Measurements from ENCODE around the gene MT1A. TPM values are rescaled to one million over a fixed set of nuclear protein-coding genes. Genes with fewer than 3 reads are reported as not detected.
A peak's percentile ranks its signal among the peaks of the same experiment; 100 is the strongest.

Gene MT1A
- polyA plus RNA-seq, 4 donors: 1.3 to 240 (median 21.3) TPM

DNA sequence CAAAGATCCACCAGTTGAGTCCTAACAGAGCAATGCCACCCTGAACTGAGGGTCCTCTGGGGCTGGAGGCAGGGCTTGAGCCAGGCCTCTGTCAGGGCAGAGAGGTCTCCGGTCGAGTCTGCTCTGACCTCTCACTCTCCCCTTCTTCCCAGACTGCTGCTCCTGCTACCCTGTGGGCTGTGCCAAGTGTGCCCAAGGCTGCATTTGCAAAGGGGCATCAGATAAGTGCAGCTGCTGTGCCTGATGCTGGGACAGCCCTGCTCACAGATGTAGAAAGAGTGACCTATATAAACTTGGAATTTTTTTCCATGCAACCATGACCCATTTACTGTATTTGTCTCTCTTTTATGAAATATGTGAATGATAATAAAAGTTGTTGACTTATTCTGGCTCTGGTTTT, 10.8 kb downstream of the MT1A start:
- H3K36me3 ChIP-seq (ENCODE audit: control insufficient read depth in 3 of 3, insufficient read depth in 2 of 3, low read depth in 1 of 3, low read length in 3 of 3): no peaks in the 10 kb centered on the region
- 84 to 95% (median 90%) methylated on average over 2 of the region's 2 CpGs for WGBS, 3 donors
- FAIRE-seq: no peak

DNA sequence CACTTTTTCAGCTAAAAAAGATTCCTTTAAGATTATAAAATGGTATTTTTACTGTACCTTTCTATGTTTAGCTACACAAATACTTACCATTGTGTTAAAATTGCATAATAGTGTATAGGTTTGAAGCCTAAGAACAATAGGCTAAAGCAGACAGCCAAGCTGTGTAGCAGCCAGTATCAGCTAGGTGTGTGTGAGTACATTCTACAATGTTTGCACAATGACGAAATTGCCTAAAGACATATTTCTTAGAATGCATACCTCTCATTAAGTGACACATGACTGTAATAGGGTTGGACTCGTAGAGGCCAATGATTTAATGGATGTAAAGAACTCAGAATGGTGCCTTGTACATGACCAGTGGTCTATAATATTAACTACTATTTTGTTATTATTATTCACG, 11.4 kb downstream of the MT1A start:
- H3K4me1 ChIP-seq (ENCODE audit: control insufficient read depth in 3 of 3, insufficient read depth in 2 of 3, low read depth in 1 of 3, low read length in 2 of 3): peaks cover 0 to 21% (median 0%) of the 10 kb centered on the region in 3 donors
- peak; percentile 32 to 76 for DNase-seq
- FAIRE-seq: no peak
- no peak overlapping the region for H3K4me3 ChIP-seq (ENCODE audit: low read depth in 1 of 3, low read length in 3 of 3)
- 52 to 63% (median 62%) methylated on average over 3 of the region's 3 CpGs for WGBS, 3 donors
- no peaks in the 10 kb centered on the region for H3K9me3 ChIP-seq (ENCODE audit: control insufficient read depth in 2 of 2, insufficient read depth in 1 of 2, low read depth in 1 of 2, low read length in 1 of 2)
- H3K36me3 ChIP-seq (ENCODE audit: control insufficient read depth in 3 of 3, insufficient read depth in 2 of 3, low read depth in 1 of 3, low read length in 3 of 3): no peaks in the 10 kb centered on the region
- H3K27ac ChIP-seq (ENCODE audit: low read depth in 1 of 3, low read length in 2 of 3): no peak overlapping the region
- peaks cover 0 to 6% (median 5%) of the 10 kb centered on the region in 3 donors for H3K27me3 ChIP-seq (ENCODE audit: control insufficient read depth in 3 of 3, insufficient read depth in 3 of 3, low read length in 3 of 3)

More for the DNA sequence above, 10.8 kb downstream of the MT1A start:
- DNase-seq: no peak
- peaks cover 0 to 11% (median 5%) of the 10 kb centered on the region in 3 donors for H3K27me3 ChIP-seq (ENCODE audit: control insufficient read depth in 3 of 3, insufficient read depth in 3 of 3, low read length in 3 of 3)
- no peaks in the 10 kb centered on the region for H3K9me3 ChIP-seq (ENCODE audit: control insufficient read depth in 2 of 2, insufficient read depth in 1 of 2, low read depth in 1 of 2, low read length in 1 of 2)
- H3K27ac ChIP-seq (ENCODE audit: low read depth in 1 of 3, low read length in 2 of 3): no peak overlapping the region
- H3K4me1 ChIP-seq (ENCODE audit: control insufficient read depth in 3 of 3, insufficient read depth in 2 of 3, low read depth in 1 of 3, low read length in 2 of 3): peaks cover 0 to 22% (median 0%) of the 10 kb centered on the region in 3 donors
- H3K4me3 ChIP-seq (ENCODE audit: low read depth in 1 of 3, low read length in 3 of 3): no peak overlapping the region

DNA sequence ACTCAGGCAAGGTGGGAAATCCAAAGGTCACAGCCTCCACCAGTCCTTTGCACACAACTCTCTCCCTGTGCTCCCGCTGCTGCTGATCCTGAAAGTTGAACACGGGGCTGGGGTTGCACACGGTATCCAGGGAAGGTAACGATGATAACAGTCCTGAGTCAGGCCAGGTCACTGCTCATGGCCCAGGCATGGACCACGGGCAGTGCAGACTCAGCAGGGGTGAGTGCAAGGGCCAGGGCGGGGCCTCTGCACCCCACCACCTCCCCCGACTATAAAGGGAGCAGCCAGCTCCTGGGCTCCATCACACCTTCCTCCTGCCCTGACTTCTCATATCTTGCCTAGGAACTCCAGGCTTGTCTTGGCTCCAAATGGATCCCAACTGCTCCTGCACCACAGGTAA, 13.1 kb downstream of the MT1A start, which contains the start of gene MT1B:
MT1B (plus strand) TSS at position 301 of the 400 bp plus-strand sequence; CDS start at position 369, 68 bp downstream.
- H3K27me3 ChIP-seq (ENCODE audit: control insufficient read depth in 3 of 3, insufficient read depth in 3 of 3, low read length in 3 of 3): peaks cover 0 to 5% (median 0%) of the 10 kb centered on the region in 3 donors
- FAIRE-seq: no peak

DNA sequence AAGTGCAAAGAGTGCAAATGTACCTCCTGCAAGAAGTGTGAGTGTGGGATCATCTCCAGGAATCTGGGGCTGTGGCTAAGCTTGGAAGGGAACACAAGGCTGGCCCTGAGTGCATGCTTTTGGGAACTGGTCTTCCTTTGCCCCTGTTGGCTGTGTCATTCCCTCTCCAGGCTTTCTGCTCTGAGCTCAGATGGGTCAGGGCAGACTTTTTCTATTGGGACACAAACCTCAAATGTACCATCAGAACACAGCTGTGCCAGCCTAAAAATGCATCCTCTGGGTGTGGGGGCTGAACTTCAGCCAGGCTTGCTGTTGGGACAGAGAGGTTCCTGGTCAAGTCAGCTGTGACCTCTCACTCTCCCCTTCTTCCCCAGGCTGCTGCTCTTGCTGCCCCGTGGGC, 14.1 kb downstream of the MT1A start:
- Histone ChIP-seq H3K27me3 (ENCODE audit: control insufficient read depth in 3 of 3, insufficient read depth in 3 of 3, low read length in 3 of 3) (peaks cover 0 to 5% (median 0%) of the 10 kb centered on the region in 3 donors), H3K27ac (ENCODE audit: low read depth in 1 of 3, low read length in 2 of 3) (no peak overlapping the region), H3K4me1 (ENCODE audit: control insufficient read depth in 3 of 3, insufficient read depth in 2 of 3, low read depth in 1 of 3, low read length in 2 of 3) (peaks cover 0 to 21% (median 0%) of the 10 kb centered on the region in 3 donors), H3K9me3 (ENCODE audit: control insufficient read depth in 2 of 2, insufficient read depth in 1 of 2, low read depth in 1 of 2, low read length in 1 of 2) (no peaks in the 10 kb centered on the region), H3K4me3 (ENCODE audit: low read depth in 1 of 3, low read length in 3 of 3) (no peak overlapping the region), H3K36me3 (ENCODE audit: control insufficient read depth in 3 of 3, insufficient read depth in 2 of 3, low read depth in 1 of 3, low read length in 3 of 3) (no peaks in the 10 kb centered on the region)
- WGBS, 3 donors: 44 to 73% (median 62%) methylated on average over 1 of the region's 1 CpG
- DNase-seq: no peak
- no peak for FAIRE-seq

More for the DNA sequence above, 13.1 kb downstream of the MT1A start, which contains the start of gene MT1B:
- Histone ChIP-seq H3K36me3 (ENCODE audit: control insufficient read depth in 3 of 3, insufficient read depth in 2 of 3, low read depth in 1 of 3, low read length in 3 of 3) (no peaks in the 10 kb centered on the region), H3K4me1 (ENCODE audit: control insufficient read depth in 3 of 3, insufficient read depth in 2 of 3, low read depth in 1 of 3, low read length in 2 of 3) (peaks cover 0 to 21% (median 0%) of the 10 kb centered on the region in 3 donors), H3K4me3 (ENCODE audit: low read depth in 1 of 3, low read length in 3 of 3) (no peak within 1 kb of the TSS), H3K27ac (ENCODE audit: low read depth in 1 of 3, low read length in 2 of 3) (no peak within 1 kb of the TSS), H3K9me3 (ENCODE audit: control insufficient read depth in 2 of 2, insufficient read depth in 1 of 2, low read depth in 1 of 2, low read length in 1 of 2) (no peaks in the 10 kb centered on the region)
- WGBS, 3 donors: 64 to 69% (median 69%) methylated on average over 7 of the region's 7 CpGs
- DNase-seq: no peak

DNA sequence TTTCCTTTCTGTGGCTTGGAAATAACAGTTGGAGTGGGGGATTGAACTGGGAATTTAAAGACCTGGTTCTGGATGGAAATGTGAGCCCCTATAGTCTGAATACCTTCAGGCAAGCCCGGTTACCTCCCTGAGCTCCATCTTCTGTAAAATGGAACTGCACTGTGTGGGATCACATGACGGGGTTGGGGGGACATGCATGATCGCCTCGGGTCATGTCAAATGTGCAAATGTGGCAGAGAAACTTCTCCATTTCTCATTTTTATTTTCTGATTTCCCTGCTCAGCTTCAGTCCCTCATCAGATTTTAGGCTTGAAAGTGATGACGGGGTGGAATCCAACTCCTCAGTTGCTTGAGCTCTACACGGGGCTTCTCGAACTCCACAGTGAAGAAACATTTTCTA, 14.8 kb downstream of the MT1A start:
- FAIRE-seq (no peak), DNase-seq (no peak)
- WGBS, 3 donors: 87 to 92% (median 87%) methylated on average over 7 of the region's 7 CpGs
- no peaks in the 10 kb centered on the region for H3K9me3 ChIP-seq (ENCODE audit: control insufficient read depth in 2 of 2, insufficient read depth in 1 of 2, low read depth in 1 of 2, low read length in 1 of 2)
- no peaks in the 10 kb centered on the region for H3K36me3 ChIP-seq (ENCODE audit: control insufficient read depth in 3 of 3, insufficient read depth in 2 of 3, low read depth in 1 of 3, low read length in 3 of 3)
- H3K4me3 ChIP-seq (ENCODE audit: low read depth in 1 of 3, low read length in 3 of 3): no peak overlapping the region
- H3K27me3 ChIP-seq (ENCODE audit: control insufficient read depth in 3 of 3, insufficient read depth in 3 of 3, low read length in 3 of 3): peaks cover 0 to 5% (median 0%) of the 10 kb centered on the region in 3 donors
- peaks cover 0 to 16% (median 0%) of the 10 kb centered on the region in 3 donors for H3K4me1 ChIP-seq (ENCODE audit: control insufficient read depth in 3 of 3, insufficient read depth in 2 of 3, low read depth in 1 of 3, low read length in 2 of 3)
- H3K27ac ChIP-seq (ENCODE audit: low read depth in 1 of 3, low read length in 2 of 3): no peak overlapping the region

DNA sequence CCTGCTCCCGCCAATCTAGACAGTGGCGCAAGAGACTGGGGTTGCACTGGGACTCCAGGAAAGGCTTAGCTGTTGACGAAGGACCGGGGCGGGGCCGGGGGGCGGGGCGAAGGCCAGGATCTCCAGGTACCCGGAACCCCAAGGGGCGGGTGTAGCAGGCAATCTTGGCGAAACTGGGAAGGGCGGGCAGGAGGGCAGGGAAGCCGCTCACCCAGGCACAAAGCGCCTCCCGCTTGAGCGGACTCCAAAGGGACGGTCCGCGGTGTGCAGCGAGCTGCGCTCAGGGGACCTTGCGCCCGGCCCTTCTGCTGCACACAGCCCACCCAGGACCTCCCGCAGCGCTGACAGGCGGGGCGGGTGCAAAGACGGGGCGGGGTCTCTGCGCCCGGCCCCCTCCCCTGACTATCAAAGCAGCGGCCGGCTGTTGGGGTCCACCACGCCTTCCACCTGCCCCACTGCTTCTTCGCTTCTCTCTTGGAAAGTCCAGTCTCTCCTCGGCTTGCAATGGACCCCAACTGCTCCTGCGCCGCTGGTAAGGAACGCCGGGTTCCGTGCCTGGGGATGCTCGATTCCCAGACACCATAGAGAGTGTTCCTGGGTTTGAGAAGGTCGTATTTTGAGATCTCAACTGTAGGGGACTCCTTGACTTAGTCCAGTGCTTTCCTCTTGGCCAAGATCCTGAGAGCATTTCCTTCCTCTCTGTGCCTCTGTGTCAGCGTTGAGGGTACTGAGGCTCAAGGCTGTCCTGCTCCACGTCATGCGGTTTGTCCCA, 19.3 kb downstream of the MT1A start, which contains the start of gene MT1F:
MT1F (plus strand) TSS at position 405 of the 772 bp plus-strand sequence; CDS start at position 505, 100 bp downstream.
- H3K9me3 ChIP-seq (ENCODE audit: control insufficient read depth in 2 of 2, insufficient read depth in 1 of 2, low read depth in 1 of 2, low read length in 1 of 2): no peaks in the 10 kb centered on the region
- FAIRE-seq: no peak
- H3K36me3 ChIP-seq (ENCODE audit: control insufficient read depth in 3 of 3, insufficient read depth in 2 of 3, low read depth in 1 of 3, low read length in 3 of 3): peaks cover 0 to 10% (median 0%) of the 10 kb centered on the region in 3 donors
- peak within 1 kb of the TSS; percentile 40 to 96 (median 55) for H3K27ac ChIP-seq (ENCODE audit: low read depth in 1 of 3, low read length in 2 of 3)
- peaks cover 0 to 9% (median 0%) of the 10 kb centered on the region in 3 donors for H3K4me1 ChIP-seq (ENCODE audit: control insufficient read depth in 3 of 3, insufficient read depth in 2 of 3, low read depth in 1 of 3, low read length in 2 of 3)
- peak; percentile 98 to 99 for DNase-seq
- peaks cover 0 to 11% (median 0%) of the 10 kb centered on the region in 3 donors for H3K27me3 ChIP-seq (ENCODE audit: control insufficient read depth in 3 of 3, insufficient read depth in 3 of 3, low read length in 3 of 3)
- H3K4me3 ChIP-seq (ENCODE audit: low read depth in 1 of 3, low read length in 3 of 3): peak within 1 kb of the TSS; percentile 55 to 69 (median 69)
- WGBS, 3 donors: 0 to 1% (median 1%) methylated on average over 41 to 46 of the region's 46 CpGs

DNA sequence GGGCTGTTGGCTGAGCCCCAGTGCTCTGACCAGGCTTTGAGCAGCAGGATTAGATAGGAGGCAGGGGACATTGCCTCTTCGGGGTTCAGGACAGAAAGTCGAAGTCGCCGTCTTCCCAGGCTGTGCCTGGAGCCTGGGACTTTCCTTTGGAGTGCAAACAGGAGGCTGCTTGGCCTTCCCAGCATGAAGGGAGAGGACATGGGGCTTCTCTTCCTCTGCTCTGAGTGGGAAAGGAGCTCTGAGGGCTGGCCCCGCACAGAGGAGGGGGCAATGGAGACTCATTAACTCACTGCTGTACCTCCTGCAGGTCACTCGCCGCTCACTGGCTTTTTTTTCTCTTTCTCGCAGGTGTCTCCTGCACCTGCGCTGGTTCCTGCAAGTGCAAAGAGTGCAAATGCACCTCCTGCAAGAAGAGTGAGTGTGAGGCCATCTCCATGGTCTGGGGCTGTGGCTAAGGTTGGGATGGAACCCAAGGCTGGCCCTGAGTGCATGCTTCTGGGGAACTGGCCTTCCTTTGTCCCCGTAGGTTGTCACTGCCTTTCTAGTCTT, 19.9 kb downstream of the MT1A start:
- Histone ChIP-seq H3K9me3 (ENCODE audit: control insufficient read depth in 2 of 2, insufficient read depth in 1 of 2, low read depth in 1 of 2, low read length in 1 of 2) (no peaks in the 10 kb centered on the region), H3K27me3 (ENCODE audit: control insufficient read depth in 3 of 3, insufficient read depth in 3 of 3, low read length in 3 of 3) (peaks cover 0 to 17% (median 0%) of the 10 kb centered on the region in 3 donors), H3K27ac (ENCODE audit: low read depth in 1 of 3, low read length in 2 of 3) (peak overlapping the region in 2 of 3 donors; percentile 18 to 96), H3K36me3 (ENCODE audit: control insufficient read depth in 3 of 3, insufficient read depth in 2 of 3, low read depth in 1 of 3, low read length in 3 of 3) (peaks cover 0 to 10% (median 0%) of the 10 kb centered on the region in 3 donors), H3K4me3 (ENCODE audit: low read depth in 1 of 3, low read length in 3 of 3) (peak overlapping the region in 2 of 3 donors; percentile 69), H3K4me1 (ENCODE audit: control insufficient read depth in 3 of 3, insufficient read depth in 2 of 3, low read depth in 1 of 3, low read length in 2 of 3) (peaks cover 0 to 9% (median 0%) of the 10 kb centered on the region in 3 donors)
- WGBS, 3 donors: 13 to 27% (median 22%) methylated on average over 9 to 10 of the region's 10 CpGs
- DNase-seq: peak in 1 of 2 donors; percentile 72
- no peak for FAIRE-seq

Measured in small intestine (tissue), 7 donors.